Right lobe of liver (tissue), 4 donors: ENCODE data around the gene KLHL17.

Source experiments
- POLR2A ChIP-seq: fragments of 450-650 bp; IDR thresholded peaks from one replicate; pipeline ENCODE4 v1.6.1; 2017; ENCODE audit warnings: antibody characterized with exemption, mild to moderate bottlenecking
- TF ChIP-seq, protein P1 (sequence below), 4 donors: fragments of 200-600 bp in 3 of 4; fragments of 450-650 bp in 1 of 4; IDR thresholded peaks; one replicate each; pipeline versions ENCODE4 v1.5.1 to v1.8.0; 2016 to 2022; ENCODE audit warnings: antibody characterized with exemption in 4 of 4, mild to moderate bottlenecking in 2 of 4
- donor health status: DM: no; HTN: no; CAD: no.
- donor health status: DM: no; HTN: no; CAD: no.
- donor health status: DM: no; HTN: yes; CAD: no.

DNA sequence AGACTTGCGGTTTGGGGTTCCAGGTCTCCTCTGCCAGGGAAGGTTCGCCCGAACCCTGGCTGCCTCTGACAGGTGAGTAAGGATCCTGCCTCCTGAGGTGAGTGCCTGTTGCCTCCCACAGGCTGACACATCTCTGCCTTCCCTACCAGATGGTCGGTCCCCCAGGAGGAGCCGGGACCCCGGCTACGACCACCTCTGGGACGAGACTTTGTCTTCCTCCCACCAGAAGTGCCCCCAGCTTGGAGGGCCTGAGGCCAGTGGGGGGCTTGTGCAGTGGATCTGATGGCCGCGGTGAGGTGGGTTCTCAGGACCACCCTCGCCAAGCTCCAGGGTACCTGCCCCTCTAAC lies 13.9 kb downstream of the KLHL17 start:
- no peak for TF ChIP-seq POLR2A
- TF ChIP-seq, protein P1, sequence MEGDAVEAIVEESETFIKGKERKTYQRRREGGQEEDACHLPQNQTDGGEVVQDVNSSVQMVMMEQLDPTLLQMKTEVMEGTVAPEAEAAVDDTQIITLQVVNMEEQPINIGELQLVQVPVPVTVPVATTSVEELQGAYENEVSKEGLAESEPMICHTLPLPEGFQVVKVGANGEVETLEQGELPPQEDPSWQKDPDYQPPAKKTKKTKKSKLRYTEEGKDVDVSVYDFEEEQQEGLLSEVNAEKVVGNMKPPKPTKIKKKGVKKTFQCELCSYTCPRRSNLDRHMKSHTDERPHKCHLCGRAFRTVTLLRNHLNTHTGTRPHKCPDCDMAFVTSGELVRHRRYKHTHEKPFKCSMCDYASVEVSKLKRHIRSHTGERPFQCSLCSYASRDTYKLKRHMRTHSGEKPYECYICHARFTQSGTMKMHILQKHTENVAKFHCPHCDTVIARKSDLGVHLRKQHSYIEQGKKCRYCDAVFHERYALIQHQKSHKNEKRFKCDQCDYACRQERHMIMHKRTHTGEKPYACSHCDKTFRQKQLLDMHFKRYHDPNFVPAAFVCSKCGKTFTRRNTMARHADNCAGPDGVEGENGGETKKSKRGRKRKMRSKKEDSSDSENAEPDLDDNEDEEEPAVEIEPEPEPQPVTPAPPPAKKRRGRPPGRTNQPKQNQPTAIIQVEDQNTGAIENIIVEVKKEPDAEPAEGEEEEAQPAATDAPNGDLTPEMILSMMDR (IDR thresholded peaks at IDR 0.05): no peak
